H1 (cell line): ENCODE measurements around the gene BEST1. TPM values are rescaled to one million over a fixed set of nuclear protein-coding genes. Genes with fewer than 3 reads are reported as not detected.

Experiments used
- CTCF ChIA-PET: fragments of 300-600 bp; sonication (Branson Sonifier 250); formaldehyde crosslinking; loops from one replicate; lab custom pipeline; 2021; ENCODE audit not compliant: partially characterized antibody; lab: Charles Lee
- POLR2A ChIA-PET: fragments of 300-600 bp; sonication (Branson Sonifier 250); formaldehyde crosslinking; loops from one replicate; lab custom pipeline; 2021; ENCODE audit warnings: inconsistent platforms; ENCODE audit not compliant: partially characterized antibody; lab: Charles Lee
- DNase-seq, 2 experiments: peaks; one replicate each; pipeline versions ENCODE4 v3.0.0 to v3.0.0-alpha.2; 2010 to 2022; ENCODE audit warnings: low spot score in 2 of 2, low read depth in 1 of 2, mixed read lengths in 1 of 2
- FAIRE-seq: peaks from 2 replicates; lab custom pipeline; 2011; peaks lifted over from hg19 to GRCh38; lab: Jason Lieb, UNC
- H2AFZ ChIP-seq: 2 replicates; pipeline ENCODE4 v1.8.1; 2012; ENCODE audit warnings: low read length, inconsistent platforms
- H2AK5ac ChIP-seq: 2 replicates; pipeline ENCODE4 v1.6.1; 2013; ENCODE audit warnings: low read depth, low read length
- H2BK120ac ChIP-seq: replicated peaks from 2 replicates; pipeline ENCODE3; 2013; ENCODE audit warnings: low read depth, low read length, inconsistent platforms
- H2BK12ac ChIP-seq: 2 replicates; pipeline ENCODE4 v1.6.1; 2013; ENCODE audit warnings: low read depth, low read length
- H2BK15ac ChIP-seq: 2 replicates; pipeline ENCODE4 v1.6.1; 2013; ENCODE audit warnings: low read length
- H2BK20ac ChIP-seq: 2 replicates; pipeline ENCODE4 v1.6.1; 2013; ENCODE audit warnings: low read length
- H2BK5ac ChIP-seq: 2 replicates; pipeline ENCODE4 v1.6.1; 2013; ENCODE audit warnings: low read depth, low read length
- H3K14ac ChIP-seq: 2 replicates; pipeline ENCODE4 v1.6.1; 2013; ENCODE audit warnings: inconsistent platforms; ENCODE audit not compliant: insufficient read length
- H3K18ac ChIP-seq: 2 replicates; pipeline ENCODE4 v1.6.1; 2013; ENCODE audit warnings: low read length; ENCODE audit errors: extremely low read depth
- H3K23ac ChIP-seq: 2 replicates; pipeline ENCODE4 v1.6.1; 2013; ENCODE audit warnings: inconsistent platforms; ENCODE audit not compliant: insufficient read length
- H3K23me2 ChIP-seq: 2 replicates; pipeline ENCODE4 v1.6.1; 2013; ENCODE audit warnings: low read depth, low read length
- H3K27ac ChIP-seq: 2 replicates; pipeline ENCODE4 v1.6.1; 2011; ENCODE audit warnings: low read depth, low read length, inconsistent platforms
- H3K27me3 ChIP-seq, 4 experiments: replicated peaks in 1 of 4; 1 replicate in 1 of 4; 2 replicates in 3 of 4; pipeline versions ENCODE4 v1.6.1 to v1.8.1; 2011 to 2013; ENCODE audit warnings: low read length in 3 of 4, mild to moderate bottlenecking in 3 of 4, inconsistent platforms in 2 of 4, mixed read lengths in 2 of 4, moderate library complexity in 1 of 4; ENCODE audit not compliant: control insufficient read depth in 3 of 4, insufficient read depth in 3 of 4; ENCODE audit errors: extremely low read depth in 1 of 4
- H3K36me3 ChIP-seq, 4 experiments: 2 replicates each; pipeline versions ENCODE4 v1.6.1 to v1.8.1; 2011 to 2013; ENCODE audit warnings: mild to moderate bottlenecking in 4 of 4, low read length in 3 of 4, moderate library complexity in 2 of 4, control low read depth in 1 of 4, inconsistent platforms in 1 of 4; ENCODE audit not compliant: insufficient read depth in 4 of 4, control insufficient read depth in 2 of 4
- H3K4ac ChIP-seq: replicated peaks from 2 replicates; pipeline ENCODE3; 2013; ENCODE audit warnings: low read length, low read depth, mixed read lengths, inconsistent platforms; ENCODE audit not compliant: insufficient read length
- H3K4me1 ChIP-seq, 4 experiments: replicated peaks in 1 of 4; 1 replicate in 1 of 4; 2 replicates in 3 of 4; pipeline versions ENCODE4 v1.6.1 to v1.8.1; 2011 to 2013; ENCODE audit warnings: low read length in 3 of 4, inconsistent platforms in 2 of 4, mixed read lengths in 1 of 4; ENCODE audit not compliant: insufficient read depth in 4 of 4, control insufficient read depth in 3 of 4
- H3K4me2 ChIP-seq, 2 experiments: 2 replicates each; pipeline versions ENCODE4 v1.6.1 to v1.8.1; 2011 to 2013; ENCODE audit warnings: low read depth in 2 of 2, low read length in 2 of 2, control low read depth in 1 of 2, inconsistent platforms in 1 of 2, mild to moderate bottlenecking in 1 of 2; ENCODE audit not compliant: insufficient read depth in 1 of 2
- H3K4me3 ChIP-seq, 4 experiments: fragments of 200-600, 300-600 bp in 1 of 4; sonication (generic), shearing (Covaris generic), sonication (Bioruptor Twin) in 1 of 4; 2 replicates each; pipeline versions ENCODE4 v1.5.1 to v1.8.1; 2011 to 2016; ENCODE audit warnings: low read length in 4 of 4, low read depth in 3 of 4, control low read depth in 2 of 4, inconsistent platforms in 2 of 4, mild to moderate bottlenecking in 2 of 4, mixed read lengths in 1 of 4, moderate library complexity in 1 of 4; ENCODE audit not compliant: insufficient read depth in 2 of 4; ENCODE audit errors: extremely low read depth in 1 of 4
- H3K56ac ChIP-seq: replicated peaks from 2 replicates; pipeline ENCODE3; 2013; ENCODE audit warnings: low read depth, mild to moderate bottlenecking, mixed read lengths, low read length, inconsistent platforms; ENCODE audit not compliant: insufficient read length
- H3K79me1 ChIP-seq: 2 replicates; pipeline ENCODE4 v1.6.1; 2013; ENCODE audit warnings: low read depth, low read length, control low read depth
- H3K79me2 ChIP-seq, 2 experiments: 2 replicates each; pipeline versions ENCODE4 v1.6.1 to v1.8.1; 2012 to 2013; ENCODE audit warnings: low read length in 2 of 2, mild to moderate bottlenecking in 2 of 2, inconsistent platforms in 1 of 2; ENCODE audit not compliant: insufficient read depth in 2 of 2, control insufficient read depth in 1 of 2
- H3K9ac ChIP-seq, 4 experiments: replicated peaks in 1 of 4; 1 replicate in 1 of 4; 2 replicates in 3 of 4; pipeline versions ENCODE4 v1.6.1 to v1.8.1; 2011 to 2013; ENCODE audit warnings: low read depth in 3 of 4, low read length in 3 of 4, control low read depth in 2 of 4, mild to moderate bottlenecking in 2 of 4, moderate library complexity in 2 of 4, inconsistent platforms in 1 of 4; ENCODE audit errors: extremely low read depth in 1 of 4
- H3K9me3 ChIP-seq, 2 experiments: 2 replicates each; pipeline versions ENCODE4 v1.6.1 to v1.8.1; 2012 to 2013; ENCODE audit warnings: mild to moderate bottlenecking in 2 of 2, moderate library complexity in 2 of 2, control low read depth in 1 of 2, inconsistent platforms in 1 of 2, low read depth in 1 of 2, low read length in 1 of 2, mixed read lengths in 1 of 2; ENCODE audit not compliant: insufficient read depth in 2 of 2
- H4K20me1 ChIP-seq, 2 experiments: replicated peaks in 1 of 2; 2 replicates each; pipeline versions ENCODE3 to v1.8.1; 2011 to 2013; ENCODE audit warnings: inconsistent platforms in 2 of 2, low read length in 2 of 2, mild to moderate bottlenecking in 1 of 2; ENCODE audit not compliant: insufficient read depth in 2 of 2, control insufficient read depth in 1 of 2
- H4K5ac ChIP-seq: 2 replicates; pipeline ENCODE4 v1.6.1; 2013; ENCODE audit warnings: low read length, low read depth, mixed read lengths, inconsistent platforms; ENCODE audit not compliant: insufficient read length
- H4K8ac ChIP-seq: 2 replicates; pipeline ENCODE4 v1.8.0; 2013; ENCODE audit warnings: mild to moderate bottlenecking, moderate library complexity, low read length, inconsistent platforms; ENCODE audit not compliant: insufficient read depth; ENCODE audit errors: extremely low read depth
- H4K91ac ChIP-seq: replicated peaks from 2 replicates; pipeline ENCODE3; 2013; ENCODE audit warnings: low read length, mixed read lengths, inconsistent platforms; ENCODE audit not compliant: insufficient read length
- ATF3 ChIP-seq: IDR thresholded peaks from 2 replicates; pipeline ENCODE4 v1.6.1; 2011; ENCODE audit warnings: low read depth, mild to moderate bottlenecking, low read length; ENCODE audit not compliant: insufficient read depth
- BCL11A ChIP-seq, 2 experiments: IDR thresholded peaks; one replicate each; pipeline ENCODE4 v1.6.1; 2011; ENCODE audit warnings: low read depth in 2 of 2, low read length in 2 of 2, mild to moderate bottlenecking in 2 of 2
- BRCA1 ChIP-seq: IDR thresholded peaks from 2 replicates; pipeline ENCODE4 v1.6.1; 2012; ENCODE audit warnings: low read depth, low read length, improper control_type of control experiment
- CBX5 ChIP-seq: fragments of 300-800, 300-1000 bp; sonication (generic); IDR thresholded peaks from 2 replicates; pipeline ENCODE4 v1.7.1; 2016; ENCODE audit warnings: antibody characterized with exemption, low read length, low read depth
- EGR1 ChIP-seq: IDR thresholded peaks from 2 replicates; pipeline ENCODE4 v1.6.1; 2011; ENCODE audit warnings: low read depth, low read length, borderline replicate concordance
- HDAC6 ChIP-seq: IDR thresholded peaks from one replicate; pipeline ENCODE4 v1.7.1; 2012; ENCODE audit warnings: low read depth, mild to moderate bottlenecking, inconsistent platforms, low read length, moderate library complexity
- JUN ChIP-seq: IDR thresholded peaks from 2 replicates; pipeline ENCODE4 v1.6.1; 2011; ENCODE audit warnings: low read depth, mild to moderate bottlenecking, improper control_type of control experiment, low read length
- JUND ChIP-seq: IDR thresholded peaks from 2 replicates; pipeline ENCODE4 v1.6.1; 2011; ENCODE audit warnings: mild to moderate bottlenecking, improper control_type of control experiment, low read length
- RXRA ChIP-seq: IDR thresholded peaks from 2 replicates; pipeline ENCODE4 v1.6.1; 2011; ENCODE audit warnings: low read depth, mild to moderate bottlenecking, low read length, moderate library complexity; ENCODE audit not compliant: insufficient read depth
- SUZ12 ChIP-seq: fragments of 200-600 bp; sonication (generic); IDR thresholded peaks from 2 replicates; pipeline ENCODE4 v1.6.1; 2012; ENCODE audit warnings: mild to moderate bottlenecking, inconsistent platforms, low read length, moderate library complexity, mixed read lengths
- TAF1 ChIP-seq: IDR thresholded peaks from 2 replicates; pipeline ENCODE4 v1.6.1; 2011; ENCODE audit warnings: mild to moderate bottlenecking, low read depth, low read length
- WGBS, 2 experiments: shearing (Covaris generic) in 1 of 2; methylation state at CpG; one replicate each; pipeline versions ENCODE4 v1.1.6 to v1.1.7; 2013 to 2015; ENCODE audit warnings: low lambda C conversion rate in 2 of 2, mixed read lengths in 2 of 2, inconsistent platforms in 1 of 2, low coverage in 1 of 2, missing lambda C conversion rate in 1 of 2; ENCODE audit not compliant: insufficient replicate concordance in 2 of 2, insufficient coverage in 1 of 2, insufficient read length in 1 of 2; ENCODE audit errors: extremely low coverage in 1 of 2, missing lambda C conversion rate in 1 of 2; 5-methylcytosine and 5-hydroxymethylcytosine counted together
- polyA plus RNA-seq, 7 experiments: library from polyadenylated mRNA; depleted of rRNA in 3 of 7; stranded (reverse) in 5 of 7; unstranded in 2 of 7; fragments of >200 nt in 5 of 7; fragments of 200-250 nt in 2 of 7; gene quantifications; 1 replicate in 5 of 7; 2 replicates in 1 of 7; 4 replicates in 1 of 7; pipeline versions ENCODE4 v1.2.1 to v1.2.3, GENCODE V29; 2011 to 2013; ENCODE audit warnings: missing spikeins in 2 of 7, mixed read lengths in 2 of 7
- total RNA-seq: library from RNA; stranded (reverse); fragmentation: NEBNext Ultra II Directional; extraction: Animal tissue kit (Norgen Biotek cat#: 25700); gene quantifications from 2 replicates; pipeline ENCODE4 v1.2.1, GENCODE V29; 2021
- TF ChIP-seq, protein P1 (sequence below): IDR thresholded peaks from 2 replicates; pipeline ENCODE4 v1.6.1; 2012; ENCODE audit warnings: inconsistent platforms

The BEST1 gene
- total and polyA plus RNA-seq, 2 of the 8 experiments (the other 6 are each of a cell fraction or from before 2014, with no cell fraction given) = 0.22 to 0.62 TPM

DNA sequence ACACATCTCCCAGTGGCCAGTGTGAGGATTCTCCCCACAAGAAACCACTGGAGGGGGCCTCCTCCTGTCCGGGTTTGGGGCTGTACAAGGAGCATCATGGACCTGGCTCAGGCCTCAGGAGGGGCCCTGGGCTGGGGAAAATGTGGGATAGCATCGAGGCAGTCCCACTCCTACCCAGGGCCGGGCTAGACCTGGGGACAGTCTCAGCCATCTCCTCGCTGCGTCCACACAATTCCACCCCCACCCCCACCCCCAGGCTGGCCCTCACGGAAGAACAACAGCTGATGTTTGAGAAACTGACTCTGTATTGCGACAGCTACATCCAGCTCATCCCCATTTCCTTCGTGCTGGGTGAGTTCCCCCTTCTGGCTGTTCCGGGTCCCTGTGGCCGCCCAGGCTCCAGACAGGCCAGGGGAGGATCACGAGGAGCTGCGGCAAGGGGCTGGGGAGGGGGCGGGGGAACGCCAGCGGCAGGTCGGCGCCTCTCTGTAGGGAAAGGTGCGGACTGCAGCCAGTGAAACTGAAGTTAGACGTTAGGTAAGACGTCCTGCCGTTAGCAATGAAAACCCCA, 4.8 kb downstream of the BEST1 start:
- Histone ChIP-seq H3K4me3 (peak overlapping the region; percentile 18 to 54 (median 28); a peak in 6 of 8 replicates), H3K79me2 (no peaks in the 10 kb centered on the region), H4K8ac (peak overlapping the region; percentile 82), H4K5ac (no peak overlapping the region), H3K23ac (no peak overlapping the region), H4K91ac (no peak overlapping the region), H2AK5ac (no peak overlapping the region), H4K20me1 (no peaks in the 10 kb centered on the region), H2BK5ac (no peak overlapping the region), H3K14ac (no peak overlapping the region), H3K27me3 (peaks cover 0 to 8% (median 2%) of the 10 kb centered on the region in 4 experiments; a peak in 4 of 7 replicates), H3K23me2 (peaks cover 2% of the 10 kb centered on the region; the same call in 1 of the 2 replicates), H3K9me3 (no peaks in the 10 kb centered on the region), H3K4me2 (peak overlapping the region; percentile 66 to 78), H2BK15ac (no peak overlapping the region), H3K4ac (no peak overlapping the region), H3K18ac (peak overlapping the region; percentile 66; the same call in 1 of the 2 replicates), H3K36me3 (no peaks in the 10 kb centered on the region), H3K56ac (no peak overlapping the region), H3K79me1 (no peaks in the 10 kb centered on the region), H2BK12ac (peak overlapping the region; percentile 80; the same call in 1 of the 2 replicates), H2BK120ac (no peak overlapping the region), H3K4me1 (peaks cover 0 to 4% (median 3%) of the 10 kb centered on the region in 4 experiments; a peak in 5 of 7 replicates), H2AFZ (no peak overlapping the region), H2BK20ac (0 out of 2 replicates have a peak overlapping the region, but pooled peaks have one; percentile 48), H3K27ac (no peak overlapping the region), H3K9ac (peak overlapping the region in 3 of 4 experiments; percentile 25 to 50 (median 34); a peak in 4 of 7 replicates)
- POLR2A ChIA-PET = interaction anchor here (1.4 to 22.2 kb wide), 2 partner anchors 17 to 57 kb away, joined by 4 to 458 read pairs; partner anchors contain the start of gene FTH1
- DNase-seq = peak in 1 of 2 experiments; percentile 53
- WGBS, 2 experiments = 27% methylated on average over 10 of the region's 21 CpGs; no CpG with 5 or more reads in 1 of the 2 experiments
- no peak for FAIRE-seq
- CTCF ChIA-PET = interaction anchor here (0.6 to 1.6 kb wide), 19 partner anchors 8 to 154 kb away, joined by 3 to 10 read pairs (median 3); no protein-coding TSS in a partner anchor
- TF ChIP-seq RXRA = no peak
- no peak for TF ChIP-seq TAF1
- no peak for TF ChIP-seq HDAC6
- no peak for TF ChIP-seq SUZ12
- no peak for TF ChIP-seq EGR1
- no peak for TF ChIP-seq ATF3
- TF ChIP-seq CBX5 = no peak
- TF ChIP-seq BRCA1 = no peak
- TF ChIP-seq BCL11A (IDR thresholded peaks at IDR 0.05; ENCODE audit: low read depth in 2 of 2, low read length in 2 of 2) = no peak
- TF ChIP-seq JUN = no peak
- TF ChIP-seq, protein P1, sequence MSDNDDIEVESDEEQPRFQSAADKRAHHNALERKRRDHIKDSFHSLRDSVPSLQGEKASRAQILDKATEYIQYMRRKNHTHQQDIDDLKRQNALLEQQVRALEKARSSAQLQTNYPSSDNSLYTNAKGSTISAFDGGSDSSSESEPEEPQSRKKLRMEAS = peak; percentile 49; the same call in 1 of the 2 replicates
- TF ChIP-seq JUND = no peak
